ENCODE data around the gene SRM. TPM values are rescaled to one million over a fixed set of nuclear protein-coding genes. Genes with fewer than 3 reads are reported as not detected.

The SRM gene
- total and polyA plus RNA-seq, 10 donors = 42.0 to 114 (median 63.1) TPM

- H3K36me3 ChIP-seq = peaks cover 0 to 43% (median 38%) of the 10 kb centered on the region in 6 donors
- H3K4me1 ChIP-seq = peaks cover 33 to 59% (median 48%) of the 10 kb centered on the region in 6 donors
- intact Hi-C loops (cut with DNase I; ENCODE audit: low total_unique reads) = no loop called here
- peak within 1 kb of the TSS; percentile 89 to 100 (median 98) for H3K4me3 ChIP-seq
- H3K27ac ChIP-seq = peak within 1 kb of the TSS; percentile 86 to 97 (median 95)
- no peaks in the 10 kb centered on the region for H3K9me3 ChIP-seq
- H3K27me3 ChIP-seq (replicated peaks in 1 of 7) = no peaks in the 10 kb centered on the region
- WGBS, 5 donors = 0 to 1% (median 0%) methylated on average over 60 to 94 of the region's 94 CpGs
- DNase-seq = peak; percentile 97
- peak in 4 of 11 experiments; percentile 33 to 50 (median 42) for TF ChIP-seq CTCF (IDR thresholded peaks at IDR 0.05 in 8 of 11, conservative IDR thresholded peaks at IDR 0.05 in 3 of 11)
- TF ChIP-seq POLR2AphosphoS5 (IDR thresholded peaks at IDR 0.05) = peak; percentile 96 to 99 (median 97)
- peak; percentile 64 to 69 (median 67) for TF ChIP-seq POLR2A (IDR thresholded peaks at IDR 0.05)
These were observed 47.3 kb downstream of the SRM start, which contains the start of gene TARDBP for GRCh38 chr1:11012260-11013159. Gene TARDBP, plus strand, starts transcription at chr1:11012654. Its CDS starts 1,074 bp downstream, at chr1:11013728.

Other genes starting within 250 kb of the SRM start
- gene TARDBP, start 47.4 kb downstream of the SRM start, total RNA-seq = 100 to 1,000 TPM; 126 to 243 (median 147) TPM
- 100 to 1,000 TPM in 1 of 3 donors, 10 to 100 TPM in 2; 88.0 to 123 (median 92.4) TPM for gene TARDBP, start 47.4 kb downstream of the SRM start, polyA plus RNA-seq
- gene MASP2, start 12.8 kb downstream of the SRM start, total RNA-seq = not detected
- gene MASP2, start 12.8 kb downstream of the SRM start, polyA plus RNA-seq = under 1 TPM in 1 of 3 donors, not detected in 2; 0.06 TPM
- 10 to 100 TPM; 48.2 to 66.3 (median 58.6) TPM for gene EXOSC10, start 39.9 kb upstream of the SRM start, total RNA-seq
- gene EXOSC10, start 39.9 kb upstream of the SRM start, polyA plus RNA-seq = 10 to 100 TPM; 27.5 to 49.6 (median 39.2) TPM
- not detected for gene ANGPTL7, start 129.3 kb upstream of the SRM start, total RNA-seq
- gene ANGPTL7, start 129.3 kb upstream of the SRM start, polyA plus RNA-seq = 1 to 10 TPM in 1 of 3 donors, under 1 TPM in 1, not detected in 1; 0.18 to 1.7 TPM
- 10 to 100 TPM; 28.4 to 50.9 (median 37.5) TPM for gene MTOR, start 202.5 kb upstream of the SRM start, total RNA-seq
- gene MTOR, start 202.5 kb upstream of the SRM start, polyA plus RNA-seq = 10 to 100 TPM; 12.5 to 16.5 (median 14.6) TPM
- gene UBIAD1, start 213.2 kb upstream of the SRM start, total RNA-seq = 10 to 100 TPM; 14.2 to 18.5 (median 18.0) TPM
- 1 to 10 TPM; 6.8 to 9.7 (median 7.8) TPM for gene UBIAD1, start 213.2 kb upstream of the SRM start, polyA plus RNA-seq